ENCODE data around the gene ATG4C.
"Not testable (repeated sequence)": the region's sequence is repeated elsewhere in the genome, so short reads cannot be mapped to it uniquely, and the experiment has no call there.

DNA sequence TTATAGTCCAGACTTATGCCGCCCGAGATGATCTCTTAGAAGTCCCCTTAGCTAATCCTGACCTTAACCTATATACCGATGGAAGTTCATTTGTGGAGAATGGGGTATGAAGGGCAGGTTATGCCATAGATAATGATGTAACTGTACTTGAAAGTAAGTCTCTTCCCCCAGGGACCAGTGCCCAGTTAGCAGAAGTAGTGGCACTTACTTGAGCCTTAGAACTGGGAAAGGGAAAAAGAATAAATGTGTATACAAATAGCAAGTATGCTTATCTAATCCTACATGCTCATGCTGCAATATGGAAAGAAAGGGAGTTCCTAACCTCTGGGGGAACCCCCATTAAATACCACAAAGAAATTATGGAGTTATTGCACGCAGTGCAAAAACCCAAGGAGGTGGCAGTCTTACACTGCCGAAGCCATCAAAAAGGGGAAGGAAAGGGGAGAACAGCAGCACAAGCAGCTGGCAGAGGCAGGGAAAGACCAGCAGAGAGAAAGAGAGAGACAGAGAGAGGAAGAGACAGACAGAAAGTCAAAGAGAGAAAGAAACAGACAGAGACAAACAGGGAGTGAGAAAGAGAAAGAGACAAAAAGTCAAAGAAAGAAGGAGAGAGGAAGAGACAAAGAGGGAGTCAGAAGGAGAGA is 24.6 kb upstream of the ATG4C start:
- TF ChIP-seq, protein P1, sequence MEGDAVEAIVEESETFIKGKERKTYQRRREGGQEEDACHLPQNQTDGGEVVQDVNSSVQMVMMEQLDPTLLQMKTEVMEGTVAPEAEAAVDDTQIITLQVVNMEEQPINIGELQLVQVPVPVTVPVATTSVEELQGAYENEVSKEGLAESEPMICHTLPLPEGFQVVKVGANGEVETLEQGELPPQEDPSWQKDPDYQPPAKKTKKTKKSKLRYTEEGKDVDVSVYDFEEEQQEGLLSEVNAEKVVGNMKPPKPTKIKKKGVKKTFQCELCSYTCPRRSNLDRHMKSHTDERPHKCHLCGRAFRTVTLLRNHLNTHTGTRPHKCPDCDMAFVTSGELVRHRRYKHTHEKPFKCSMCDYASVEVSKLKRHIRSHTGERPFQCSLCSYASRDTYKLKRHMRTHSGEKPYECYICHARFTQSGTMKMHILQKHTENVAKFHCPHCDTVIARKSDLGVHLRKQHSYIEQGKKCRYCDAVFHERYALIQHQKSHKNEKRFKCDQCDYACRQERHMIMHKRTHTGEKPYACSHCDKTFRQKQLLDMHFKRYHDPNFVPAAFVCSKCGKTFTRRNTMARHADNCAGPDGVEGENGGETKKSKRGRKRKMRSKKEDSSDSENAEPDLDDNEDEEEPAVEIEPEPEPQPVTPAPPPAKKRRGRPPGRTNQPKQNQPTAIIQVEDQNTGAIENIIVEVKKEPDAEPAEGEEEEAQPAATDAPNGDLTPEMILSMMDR (conservative IDR thresholded peaks at IDR 0.05): not testable (repeated sequence)
- TF ChIP-seq ZFX (IDR thresholded peaks at IDR 0.05): not testable (repeated sequence)
